Measurements from ENCODE around the gene LHFPL4.

Gene LHFPL4

DNA sequence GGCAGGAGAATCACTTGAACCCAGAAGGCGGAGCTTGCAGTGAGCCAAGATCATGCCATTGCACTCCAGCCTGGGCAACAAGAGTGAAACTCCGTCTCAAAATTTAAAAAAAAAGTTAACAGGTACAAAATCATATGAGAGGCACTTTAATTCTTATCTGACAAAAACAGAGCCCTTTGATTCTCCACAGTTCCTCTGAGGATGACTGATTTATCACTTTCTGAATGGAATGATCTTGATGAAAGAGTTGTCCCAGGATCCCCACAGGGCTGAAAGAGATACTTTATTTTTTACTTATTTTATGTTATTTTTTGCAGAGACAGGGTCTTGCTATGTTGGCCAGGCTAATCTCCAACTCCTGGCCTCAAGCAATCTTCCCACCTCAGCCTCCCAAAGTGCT lies 4.0 kb downstream of the LHFPL4 start:
- TF ChIP-seq, protein P1, sequence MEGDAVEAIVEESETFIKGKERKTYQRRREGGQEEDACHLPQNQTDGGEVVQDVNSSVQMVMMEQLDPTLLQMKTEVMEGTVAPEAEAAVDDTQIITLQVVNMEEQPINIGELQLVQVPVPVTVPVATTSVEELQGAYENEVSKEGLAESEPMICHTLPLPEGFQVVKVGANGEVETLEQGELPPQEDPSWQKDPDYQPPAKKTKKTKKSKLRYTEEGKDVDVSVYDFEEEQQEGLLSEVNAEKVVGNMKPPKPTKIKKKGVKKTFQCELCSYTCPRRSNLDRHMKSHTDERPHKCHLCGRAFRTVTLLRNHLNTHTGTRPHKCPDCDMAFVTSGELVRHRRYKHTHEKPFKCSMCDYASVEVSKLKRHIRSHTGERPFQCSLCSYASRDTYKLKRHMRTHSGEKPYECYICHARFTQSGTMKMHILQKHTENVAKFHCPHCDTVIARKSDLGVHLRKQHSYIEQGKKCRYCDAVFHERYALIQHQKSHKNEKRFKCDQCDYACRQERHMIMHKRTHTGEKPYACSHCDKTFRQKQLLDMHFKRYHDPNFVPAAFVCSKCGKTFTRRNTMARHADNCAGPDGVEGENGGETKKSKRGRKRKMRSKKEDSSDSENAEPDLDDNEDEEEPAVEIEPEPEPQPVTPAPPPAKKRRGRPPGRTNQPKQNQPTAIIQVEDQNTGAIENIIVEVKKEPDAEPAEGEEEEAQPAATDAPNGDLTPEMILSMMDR (IDR thresholded peaks at IDR 0.05; ENCODE audit: low read depth, low read length) = no peak
- H3K9me3 ChIP-seq (ENCODE audit: severe bottlenecking) = no peaks in the 10 kb centered on the region
- no peaks in the 10 kb centered on the region for H3K27me3 ChIP-seq (ENCODE audit: insufficient read depth, low read depth, severe bottlenecking)
- DNase-seq = no peak
- peaks cover 68% of the 10 kb centered on the region for H3K36me3 ChIP-seq
- H3K4me3 ChIP-seq (ENCODE audit: low read depth, low read length) = no peak overlapping the region
- H3K27ac ChIP-seq = no peak overlapping the region

DNA sequence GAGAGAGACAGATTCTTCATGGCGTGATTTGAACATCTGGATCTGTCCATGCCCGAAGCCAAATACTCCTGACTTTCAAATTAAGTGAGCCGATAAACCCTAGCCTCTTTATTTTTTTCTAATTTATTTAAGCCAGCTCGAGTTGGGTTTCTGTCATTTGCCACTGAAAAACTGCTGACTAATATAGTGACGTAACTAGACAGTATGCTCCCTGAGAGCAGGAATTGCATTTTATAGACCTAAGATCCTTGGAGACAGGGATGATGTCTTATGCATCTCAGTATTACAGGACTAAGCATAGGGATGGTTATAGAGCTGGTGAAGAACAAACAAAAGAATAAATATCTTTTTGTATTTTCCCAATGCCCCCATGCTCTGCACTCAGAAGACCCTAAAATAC lies 4.6 kb downstream of the LHFPL4 start:
- Histone ChIP-seq H3K27me3 (ENCODE audit: insufficient read depth, low read depth, severe bottlenecking) (no peaks in the 10 kb centered on the region), H3K36me3 (peaks cover 73% of the 10 kb centered on the region), H3K9me3 (ENCODE audit: severe bottlenecking) (no peaks in the 10 kb centered on the region), H3K4me3 (ENCODE audit: low read depth, low read length) (no peak overlapping the region), H3K27ac (no peak overlapping the region)
- DNase-seq = no peak
- TF ChIP-seq, protein P1 (IDR thresholded peaks at IDR 0.05; ENCODE audit: low read depth, low read length) = no peak

DNA sequence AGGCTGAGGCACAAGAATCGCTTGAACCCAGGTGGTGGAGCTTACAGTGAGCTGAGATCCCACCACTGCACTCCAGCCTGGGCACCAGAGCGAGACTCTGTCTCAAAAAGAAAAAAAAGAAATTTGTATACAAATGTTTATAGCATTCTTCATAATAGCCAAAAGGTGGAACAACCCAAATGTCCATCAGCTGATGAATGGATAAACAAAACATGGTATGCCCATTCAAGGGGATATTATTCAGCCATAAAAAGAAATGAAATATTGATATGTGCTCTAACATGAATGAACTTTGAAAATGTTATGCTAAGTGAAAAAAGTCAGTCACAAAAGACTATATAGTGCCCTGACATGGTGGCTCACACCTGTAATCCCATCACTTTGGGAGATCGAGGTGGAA lies 11.4 kb downstream of the LHFPL4 start:
- peaks cover 61% of the 10 kb centered on the region for H3K36me3 ChIP-seq
- TF ChIP-seq, protein P1 (IDR thresholded peaks at IDR 0.05; ENCODE audit: low read depth, low read length) = no peak

DNA sequence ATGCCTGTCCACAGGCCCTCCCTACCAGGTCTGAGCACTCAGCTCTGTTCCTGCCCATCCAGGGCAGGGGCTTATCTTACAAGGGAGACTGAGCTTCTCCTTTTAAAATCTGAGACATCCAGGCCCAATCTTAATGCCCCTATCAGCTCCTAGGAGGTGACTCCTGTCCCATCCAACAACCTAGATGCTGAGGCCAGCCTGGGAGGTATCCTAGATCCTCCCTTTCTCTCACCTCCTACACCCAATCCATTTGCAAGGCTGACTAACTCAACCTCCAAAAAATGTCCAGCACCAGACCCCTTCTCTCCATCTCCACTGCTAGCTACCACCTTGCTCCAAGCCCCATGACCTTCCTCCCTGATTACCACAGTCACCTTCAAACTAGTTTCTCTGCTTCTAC lies 17.4 kb downstream of the LHFPL4 start:
- TF ChIP-seq, protein P1 (IDR thresholded peaks at IDR 0.05; ENCODE audit: low read depth, low read length) = no peak
- Histone ChIP-seq H3K27me3 (ENCODE audit: insufficient read depth, low read depth, severe bottlenecking) (no peaks in the 10 kb centered on the region), H3K36me3 (peaks cover 22% of the 10 kb centered on the region), H3K4me3 (ENCODE audit: low read depth, low read length) (no peak overlapping the region), H3K9me3 (ENCODE audit: severe bottlenecking) (no peaks in the 10 kb centered on the region), H3K27ac (no peak overlapping the region)
- DNase-seq = no peak

More for the DNA sequence above, 11.4 kb downstream of the LHFPL4 start:
- Histone ChIP-seq H3K9me3 (ENCODE audit: severe bottlenecking) (no peaks in the 10 kb centered on the region), H3K27ac (no peak overlapping the region), H3K4me3 (ENCODE audit: low read depth, low read length) (no peak overlapping the region), H3K27me3 (ENCODE audit: insufficient read depth, low read depth, severe bottlenecking) (no peaks in the 10 kb centered on the region)
- no peak for DNase-seq

DNA sequence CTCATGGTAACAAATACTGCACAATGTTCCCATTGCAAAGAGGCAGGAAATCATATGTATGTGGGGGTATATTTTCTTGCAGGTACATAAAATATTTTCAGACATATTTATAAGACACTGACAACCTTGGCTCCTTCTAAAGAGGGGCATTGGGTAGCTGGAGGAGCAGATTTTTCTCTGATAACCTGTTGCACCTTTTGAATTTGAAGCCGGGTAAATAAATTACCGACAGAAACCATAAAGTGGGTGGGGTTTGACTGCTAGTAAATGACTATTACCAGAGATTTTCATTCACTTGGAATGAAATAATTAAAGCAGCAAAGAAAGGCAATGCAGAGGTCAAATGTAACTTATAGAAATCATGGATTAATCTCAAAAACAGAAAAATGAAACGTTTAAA lies 19.2 kb downstream of the LHFPL4 start:
- H3K4me3 ChIP-seq (ENCODE audit: low read depth, low read length) = no peak overlapping the region
- H3K36me3 ChIP-seq = peaks cover 16% of the 10 kb centered on the region; the same call in 1 of the 2 replicates
- no peak for DNase-seq
- H3K27ac ChIP-seq = no peak overlapping the region
- H3K27me3 ChIP-seq (ENCODE audit: insufficient read depth, low read depth, severe bottlenecking) = no peaks in the 10 kb centered on the region
- TF ChIP-seq, protein P1 (IDR thresholded peaks at IDR 0.05; ENCODE audit: low read depth, low read length) = no peak
- H3K9me3 ChIP-seq (ENCODE audit: severe bottlenecking) = no peaks in the 10 kb centered on the region

DNA sequence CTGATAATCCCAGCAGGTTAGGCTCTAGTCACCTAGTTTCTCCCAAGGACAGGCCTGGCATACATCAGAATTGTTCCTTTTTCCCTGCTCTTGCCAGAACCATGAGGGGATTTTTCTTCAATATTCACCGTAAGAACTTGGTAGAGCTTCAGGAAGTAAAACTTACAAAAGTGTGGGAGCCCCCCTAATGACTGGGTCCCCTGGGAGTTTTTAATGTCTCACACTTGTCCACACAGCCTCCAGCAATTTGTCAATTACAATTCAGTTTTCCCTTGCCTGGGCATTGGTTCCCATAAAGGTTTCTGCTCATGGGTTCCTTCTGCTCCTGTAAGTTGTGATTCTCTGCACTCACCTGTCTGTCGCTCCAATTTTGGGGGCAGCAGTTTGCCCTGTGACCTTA lies 28.5 kb downstream of the LHFPL4 start:
- Histone ChIP-seq H3K4me3 (ENCODE audit: low read depth, low read length) (no peak overlapping the region), H3K27me3 (ENCODE audit: insufficient read depth, low read depth, severe bottlenecking) (no peaks in the 10 kb centered on the region), H3K9me3 (ENCODE audit: severe bottlenecking) (no peaks in the 10 kb centered on the region), H3K36me3 (peaks cover 14% of the 10 kb centered on the region), H3K27ac (no peak overlapping the region)
- TF ChIP-seq, protein P1 (IDR thresholded peaks at IDR 0.05; ENCODE audit: low read depth, low read length) = no peak
- no peak for DNase-seq

All from WERI-Rb-1 (cell line).